H1 (cell line): ENCODE measurements around the gene RREB1. TPM values are rescaled to one million over a fixed set of nuclear protein-coding genes. Genes with fewer than 3 reads are reported as not detected.

ENCODE experiments used
- SIN3A ChIP-seq, 2 experiments: IDR thresholded peaks in 1 of 2; conservative IDR thresholded peaks in 1 of 2; 2 replicates each; pipeline ENCODE4 v1.6.1; 2011 to 2012; ENCODE audit warnings: low read length in 2 of 2, improper control_type of control experiment in 1 of 2, low read depth in 1 of 2, mild to moderate bottlenecking in 1 of 2
- SIRT6 ChIP-seq: IDR thresholded peaks from one replicate; pipeline ENCODE4 v1.7.1; 2012; ENCODE audit warnings: low read length, inconsistent platforms
- polyA plus RNA-seq, 7 experiments: library from polyadenylated mRNA; depleted of rRNA in 3 of 7; stranded (reverse) in 5 of 7; unstranded in 2 of 7; fragments of >200 nt in 5 of 7; fragments of 200-250 nt in 2 of 7; gene quantifications; 1 replicate in 5 of 7; 2 replicates in 1 of 7; 4 replicates in 1 of 7; pipeline versions ENCODE4 v1.2.1 to v1.2.3, GENCODE V29; 2011 to 2013; ENCODE audit warnings: missing spikeins in 2 of 7, mixed read lengths in 2 of 7
- total RNA-seq: library from RNA; stranded (reverse); fragmentation: NEBNext Ultra II Directional; extraction: Animal tissue kit (Norgen Biotek cat#: 25700); gene quantifications from 2 replicates; pipeline ENCODE4 v1.2.1, GENCODE V29; 2021

RREB1 gene
- total and polyA plus RNA-seq, 2 of the 8 experiments (the other 6 are each of a cell fraction or from before 2014, with no cell fraction given), result 3.9 to 34.7 TPM

DNA sequence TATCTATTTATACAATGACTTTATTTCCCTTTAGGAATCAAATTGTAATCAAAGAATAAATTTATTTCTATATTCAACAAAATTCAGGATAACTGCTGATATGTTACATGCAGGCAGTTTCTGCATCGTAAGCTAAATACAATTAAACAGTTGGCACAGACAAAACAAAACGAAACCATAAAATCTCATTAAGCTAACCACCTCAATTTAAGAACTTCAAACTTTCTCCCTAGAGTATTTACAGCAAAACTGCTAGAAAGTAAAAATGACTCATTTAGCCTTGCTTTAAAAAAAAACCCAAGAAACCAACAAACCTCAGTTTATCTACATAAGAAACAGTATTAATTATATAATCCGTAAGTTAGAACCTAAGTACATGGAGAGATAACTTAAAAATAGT, 188.2 kb downstream of the RREB1 start (continued):
- TF ChIP-seq SIN3A (conservative IDR thresholded peaks at IDR 0.05 in 1 of 2, IDR thresholded peaks at IDR 0.05 in 1 of 2; ENCODE audit: low read depth in 1 of 2, low read length in 2 of 2), result no peak
- TF ChIP-seq SIRT6, result no peak
